Ishikawa (cell line): ENCODE results near the gene ANKRD11.

Experiments used
- CEBPB ChIP-seq: IDR thresholded peaks from 2 replicates; pipeline ENCODE4 v1.6.1; 2012
- CREB1 ChIP-seq: IDR thresholded peaks from 2 replicates; pipeline ENCODE4 v1.6.1; 2012; ENCODE audit warnings: low read depth
- EGR1 ChIP-seq: IDR thresholded peaks from 2 replicates; pipeline ENCODE4 v1.6.1; 2012
- EP300 ChIP-seq: IDR thresholded peaks from 2 replicates; pipeline ENCODE4 v1.6.1; 2012; ENCODE audit warnings: borderline replicate concordance
- FOXM1 ChIP-seq: IDR thresholded peaks from 2 replicates; pipeline ENCODE4 v1.6.1; 2012; ENCODE audit warnings: low read depth, borderline replicate concordance
- NFIC ChIP-seq: IDR thresholded peaks from 2 replicates; pipeline ENCODE4 v1.6.1; 2012
- RAD21 ChIP-seq: IDR thresholded peaks from 2 replicates; pipeline ENCODE4 v1.6.1; 2012; ENCODE audit warnings: low read depth
- TAF1 ChIP-seq: IDR thresholded peaks from 2 replicates; pipeline ENCODE4 v1.6.1; 2012; ENCODE audit warnings: low read depth, mild to moderate bottlenecking
- TCF12 ChIP-seq: IDR thresholded peaks from 2 replicates; pipeline ENCODE4 v1.6.1; 2012; ENCODE audit warnings: low read depth
- TEAD4 ChIP-seq: IDR thresholded peaks from 2 replicates; pipeline ENCODE4 v1.6.1; 2012
- YY1 ChIP-seq: IDR thresholded peaks from 2 replicates; pipeline ENCODE4 v1.6.1; 2012; ENCODE audit warnings: low read depth
- ZBTB7A ChIP-seq: IDR thresholded peaks from 2 replicates; pipeline ENCODE4 v1.6.1; 2012; ENCODE audit warnings: low read depth
- TF ChIP-seq, protein P1 (sequence below): IDR thresholded peaks from 2 replicates; pipeline ENCODE4 v1.6.1; 2012
- TF ChIP-seq, protein P2 (sequence below): IDR thresholded peaks from 2 replicates; pipeline ENCODE4 v1.6.1; 2012; ENCODE audit warnings: low read depth, mild to moderate bottlenecking
- TF ChIP-seq, protein P3 (sequence below): IDR thresholded peaks from 2 replicates; pipeline ENCODE4 v1.6.1; 2012

Gene ANKRD11

DNA sequence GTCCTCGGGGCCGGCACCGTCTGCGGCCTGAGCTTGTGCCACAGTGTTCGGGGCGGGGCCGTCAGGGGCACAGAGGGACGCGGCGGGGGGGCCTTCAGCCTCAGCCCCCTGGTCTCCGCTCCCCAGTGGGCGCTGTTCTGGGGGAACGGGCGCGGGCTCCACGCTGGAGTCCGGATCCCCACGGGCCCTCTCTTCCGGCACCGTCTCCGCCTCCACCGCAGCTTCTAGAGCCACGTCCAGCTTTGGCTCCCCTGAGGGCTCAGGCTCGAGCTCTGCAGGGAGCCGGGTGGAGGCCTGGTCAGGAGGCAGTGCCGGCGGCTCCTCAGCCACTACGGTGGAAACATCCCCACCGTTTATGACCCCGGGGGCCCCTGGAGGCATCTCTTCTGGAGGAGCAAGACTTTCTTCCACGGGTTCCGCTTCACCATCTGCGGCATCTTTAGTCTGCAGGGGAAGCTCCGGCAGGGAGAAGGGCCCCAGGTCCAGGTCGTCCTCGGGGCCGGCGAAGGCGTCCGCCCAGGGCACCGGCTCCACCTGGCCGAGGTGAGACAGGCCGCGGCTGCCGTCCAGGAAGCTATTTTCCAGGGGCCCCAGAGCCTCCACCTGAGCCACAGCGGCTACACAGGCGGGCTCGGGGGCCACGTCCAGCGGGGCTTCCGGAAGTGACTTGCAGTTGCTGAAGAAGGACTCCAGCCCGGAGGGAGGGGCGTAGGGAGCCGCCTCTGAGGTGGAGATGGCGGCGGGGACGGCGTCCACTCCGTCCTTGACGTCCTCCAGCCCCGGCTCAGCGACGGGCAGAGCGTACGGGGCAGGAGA, 210.5 kb downstream of the ANKRD11 start:
- TF ChIP-seq RAD21 (no peak), TAF1 (no peak), TEAD4 (no peak), FOXM1 (no peak), CREB1 (no peak), EGR1 (no peak), CEBPB (no peak), YY1 (no peak), ZBTB7A (no peak), EP300 (no peak), TCF12 (no peak), NFIC (no peak)
- TF ChIP-seq, protein P1, sequence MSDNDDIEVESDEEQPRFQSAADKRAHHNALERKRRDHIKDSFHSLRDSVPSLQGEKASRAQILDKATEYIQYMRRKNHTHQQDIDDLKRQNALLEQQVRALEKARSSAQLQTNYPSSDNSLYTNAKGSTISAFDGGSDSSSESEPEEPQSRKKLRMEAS = no peak
- TF ChIP-seq, protein P2, sequence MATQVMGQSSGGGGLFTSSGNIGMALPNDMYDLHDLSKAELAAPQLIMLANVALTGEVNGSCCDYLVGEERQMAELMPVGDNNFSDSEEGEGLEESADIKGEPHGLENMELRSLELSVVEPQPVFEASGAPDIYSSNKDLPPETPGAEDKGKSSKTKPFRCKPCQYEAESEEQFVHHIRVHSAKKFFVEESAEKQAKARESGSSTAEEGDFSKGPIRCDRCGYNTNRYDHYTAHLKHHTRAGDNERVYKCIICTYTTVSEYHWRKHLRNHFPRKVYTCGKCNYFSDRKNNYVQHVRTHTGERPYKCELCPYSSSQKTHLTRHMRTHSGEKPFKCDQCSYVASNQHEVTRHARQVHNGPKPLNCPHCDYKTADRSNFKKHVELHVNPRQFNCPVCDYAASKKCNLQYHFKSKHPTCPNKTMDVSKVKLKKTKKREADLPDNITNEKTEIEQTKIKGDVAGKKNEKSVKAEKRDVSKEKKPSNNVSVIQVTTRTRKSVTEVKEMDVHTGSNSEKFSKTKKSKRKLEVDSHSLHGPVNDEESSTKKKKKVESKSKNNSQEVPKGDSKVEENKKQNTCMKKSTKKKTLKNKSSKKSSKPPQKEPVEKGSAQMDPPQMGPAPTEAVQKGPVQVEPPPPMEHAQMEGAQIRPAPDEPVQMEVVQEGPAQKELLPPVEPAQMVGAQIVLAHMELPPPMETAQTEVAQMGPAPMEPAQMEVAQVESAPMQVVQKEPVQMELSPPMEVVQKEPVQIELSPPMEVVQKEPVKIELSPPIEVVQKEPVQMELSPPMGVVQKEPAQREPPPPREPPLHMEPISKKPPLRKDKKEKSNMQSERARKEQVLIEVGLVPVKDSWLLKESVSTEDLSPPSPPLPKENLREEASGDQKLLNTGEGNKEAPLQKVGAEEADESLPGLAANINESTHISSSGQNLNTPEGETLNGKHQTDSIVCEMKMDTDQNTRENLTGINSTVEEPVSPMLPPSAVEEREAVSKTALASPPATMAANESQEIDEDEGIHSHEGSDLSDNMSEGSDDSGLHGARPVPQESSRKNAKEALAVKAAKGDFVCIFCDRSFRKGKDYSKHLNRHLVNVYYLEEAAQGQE = no peak
- TF ChIP-seq, protein P3, sequence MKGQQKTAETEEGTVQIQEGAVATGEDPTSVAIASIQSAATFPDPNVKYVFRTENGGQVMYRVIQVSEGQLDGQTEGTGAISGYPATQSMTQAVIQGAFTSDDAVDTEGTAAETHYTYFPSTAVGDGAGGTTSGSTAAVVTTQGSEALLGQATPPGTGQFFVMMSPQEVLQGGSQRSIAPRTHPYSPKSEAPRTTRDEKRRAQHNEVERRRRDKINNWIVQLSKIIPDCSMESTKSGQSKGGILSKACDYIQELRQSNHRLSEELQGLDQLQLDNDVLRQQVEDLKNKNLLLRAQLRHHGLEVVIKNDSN = no peak

DNA sequence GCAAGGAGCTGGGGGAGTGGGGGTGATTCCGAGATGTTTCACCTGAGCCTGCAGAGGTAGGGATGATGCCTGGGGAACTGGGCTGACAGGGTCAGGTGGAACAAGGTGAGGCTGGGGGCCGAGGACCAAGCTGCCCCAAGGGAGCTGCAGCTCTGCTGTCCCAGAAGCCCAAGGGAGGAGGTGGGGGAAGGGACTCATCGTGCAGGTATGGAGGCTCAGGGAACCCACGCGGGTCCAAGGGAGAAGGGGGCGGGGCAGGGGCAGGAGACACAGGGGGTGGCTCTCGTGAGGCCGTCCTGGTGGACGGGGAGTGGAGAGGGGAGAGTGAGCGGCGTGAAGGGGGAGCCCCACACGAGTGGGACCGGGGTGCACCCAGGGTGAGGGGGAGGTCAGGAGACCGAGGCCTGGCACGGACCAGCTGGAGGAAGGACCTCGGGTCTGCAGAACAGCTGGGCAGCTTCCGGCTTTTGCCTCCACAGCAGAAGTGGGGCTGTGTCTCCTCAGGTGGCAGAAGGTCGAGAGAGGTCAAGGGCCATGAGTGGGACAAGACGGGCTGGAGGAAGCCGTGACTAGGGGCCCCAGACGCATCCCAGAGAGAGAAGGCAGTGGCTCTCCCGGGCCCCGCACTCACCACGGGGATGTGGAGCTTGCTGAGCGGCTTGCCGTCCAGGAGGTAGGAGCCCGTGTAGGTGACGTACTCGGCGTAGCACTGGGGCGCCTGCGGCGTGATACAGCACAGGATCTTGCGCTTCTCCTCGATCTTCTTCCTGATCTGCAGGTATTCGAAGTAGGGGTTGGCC, 211.7 kb downstream of the ANKRD11 start:
- TF ChIP-seq YY1 (no peak), CREB1 (no peak), NFIC (no peak), RAD21 (no peak), EGR1 (no peak), CEBPB (no peak), TCF12 (no peak), EP300 (no peak), FOXM1 (no peak), ZBTB7A (no peak), TAF1 (no peak), TEAD4 (no peak)
- TF ChIP-seq, protein P1 = no peak
- TF ChIP-seq, protein P3 = no peak
- TF ChIP-seq, protein P2 = no peak

DNA sequence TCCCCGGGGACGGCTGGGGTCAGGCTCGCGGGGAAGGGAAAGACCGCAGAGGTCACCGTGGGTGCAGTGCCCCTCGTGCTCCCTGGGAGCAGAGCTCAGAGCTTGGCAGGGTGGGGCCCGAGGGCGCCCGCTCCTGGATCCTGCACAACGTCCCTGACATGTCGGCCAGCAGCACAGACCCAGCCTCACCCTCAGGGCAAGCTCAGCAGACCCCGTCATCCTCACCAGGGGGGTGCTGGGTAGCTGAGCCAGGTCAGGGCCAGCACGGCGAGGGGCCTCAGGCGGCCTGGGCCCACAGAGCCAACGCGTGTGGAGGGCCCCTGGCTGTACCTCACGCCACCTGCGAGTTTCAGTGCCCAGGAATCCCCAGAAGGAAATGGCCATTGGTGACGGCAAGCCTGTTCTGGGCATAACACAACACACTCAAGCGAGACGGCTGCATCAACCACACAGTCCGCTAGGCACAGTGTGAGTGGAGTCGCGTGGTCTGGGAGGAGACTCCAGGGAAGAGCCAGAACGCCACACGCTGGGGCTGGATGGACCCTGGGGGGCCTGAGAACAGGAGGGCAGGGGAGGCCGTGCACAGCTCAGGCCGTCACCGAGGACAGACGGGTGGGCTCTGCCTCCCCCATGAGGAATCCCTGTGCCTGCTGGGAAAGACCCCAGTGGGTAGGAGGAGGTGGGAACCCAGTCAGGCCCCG, 212.6 kb downstream of the ANKRD11 start:
- TF ChIP-seq EP300 = no peak
- TF ChIP-seq FOXM1 = no peak
- TF ChIP-seq TAF1 = no peak
- TF ChIP-seq TCF12 = no peak
- no peak for TF ChIP-seq CEBPB
- TF ChIP-seq, protein P3 = no peak
- TF ChIP-seq, protein P1 = no peak
- TF ChIP-seq YY1 = no peak
- TF ChIP-seq EGR1 = no peak
- TF ChIP-seq, protein P2 = no peak
- no peak for TF ChIP-seq CREB1
